ENCODE measurements around the gene NUP93.

The NUP93 gene

GRCh38 chr16:56736476-56736875, 6.5 kb downstream of the NUP93 start:
- Histone ChIP-seq H3K9me3 (ENCODE audit: control insufficient read depth, insufficient read depth, low read depth, low read length) (no peaks in the 10 kb centered on the region), H3K4me1 (ENCODE audit: control insufficient read depth, insufficient read depth, low read length) (peaks cover 6% of the 10 kb centered on the region), H3K36me3 (ENCODE audit: control insufficient read depth in 2 of 2, insufficient read depth in 1 of 2, low read length in 2 of 2) (no peaks in the 10 kb centered on the region), H3K4me3 (ENCODE audit: low read depth, low read length) (no peak overlapping the region), H3K27ac (ENCODE audit: extremely low read depth, low read depth, low read length) (no peak overlapping the region)
- ChIA-PET POLR2A (interaction anchor here (0.8 kb wide), 1 partner anchor 450 kb away, joined by 3 read pairs; the partner anchor contains the start of genes PSME3IP1 and RSPRY1), CTCF (interaction anchor here (1.0 kb wide), 1 partner anchor 10 kb away, joined by 3 read pairs; no protein-coding TSS in a partner anchor)
- TF ChIP-seq EGR2 (tag by site-specific recombination; IDR thresholded peaks at IDR 0.05; ENCODE audit: low read depth) (peak; percentile 88), ZNF19 (tag by site-specific recombination; IDR thresholded peaks at IDR 0.05; ENCODE audit: low read depth) (no peak), PRDM1 (tag by site-specific recombination; IDR thresholded peaks at IDR 0.05) (no peak), ZFHX2 (tag by site-specific recombination; conservative IDR thresholded peaks at IDR 0.05) (peak; percentile 75), KLF16 (tag by site-specific recombination; IDR thresholded peaks at IDR 0.05) (no peak), ZNF580 (tag by site-specific recombination; IDR thresholded peaks at IDR 0.05) (no peak), ZBTB10 (tag by site-specific recombination; IDR thresholded peaks at IDR 0.05) (no peak), ZNF704 (tag by site-specific recombination; IDR thresholded peaks at IDR 0.05) (no peak), ATF2 (tag by site-specific recombination; IDR thresholded peaks at IDR 0.05; ENCODE audit: low read depth) (no peak), ZNF140 (tag by site-specific recombination; IDR thresholded peaks at IDR 0.05) (no peak), ZNF555 (tag by site-specific recombination; conservative IDR thresholded peaks at IDR 0.05) (no peak), ZNF324 (tag by site-specific recombination; IDR thresholded peaks at IDR 0.05) (no peak), AEBP2 (tag by site-specific recombination; IDR thresholded peaks at IDR 0.05; ENCODE audit: borderline replicate concordance) (no peak), SALL2 (tag by site-specific recombination; IDR thresholded peaks at IDR 0.05; ENCODE audit: borderline replicate concordance) (no peak), ZNF785 (tag by site-specific recombination; IDR thresholded peaks at IDR 0.05) (no peak), ZNF747 (tag by site-specific recombination; IDR thresholded peaks at IDR 0.05) (no peak), ZNF114 (tag by site-specific recombination; IDR thresholded peaks at IDR 0.05) (no peak), ZNF76 (tag by site-specific recombination; IDR thresholded peaks at IDR 0.05; ENCODE audit: borderline replicate concordance, low read depth) (no peak), SCRT2 (tag by site-specific recombination; IDR thresholded peaks at IDR 0.05) (0 out of 2 replicates have a peak, but pooled peaks have one; percentile 11), ZNF654 (tag by site-specific recombination; IDR thresholded peaks at IDR 0.05; ENCODE audit: low read depth) (no peak), ZNF157 (tag by site-specific recombination; IDR thresholded peaks at IDR 0.05) (no peak), ZNF174 (tag by site-specific recombination; IDR thresholded peaks at IDR 0.05) (no peak)

Measured in HEK293 (cell line).